NCI-H82 (cell line): ENCODE measurements around the gene RBM47.
A peak's percentile ranks its signal among the peaks of the same experiment; 100 is the strongest.
"Not testable (repeated sequence)": the region's sequence is repeated elsewhere in the genome, so short reads cannot be mapped to it uniquely, and the experiment has no call there.

Experiments used
- DNase-seq: peaks from one replicate; lab custom pipeline; 2025; lab: John Stamatoyannopoulos, UW

The RBM47 gene

DNA sequence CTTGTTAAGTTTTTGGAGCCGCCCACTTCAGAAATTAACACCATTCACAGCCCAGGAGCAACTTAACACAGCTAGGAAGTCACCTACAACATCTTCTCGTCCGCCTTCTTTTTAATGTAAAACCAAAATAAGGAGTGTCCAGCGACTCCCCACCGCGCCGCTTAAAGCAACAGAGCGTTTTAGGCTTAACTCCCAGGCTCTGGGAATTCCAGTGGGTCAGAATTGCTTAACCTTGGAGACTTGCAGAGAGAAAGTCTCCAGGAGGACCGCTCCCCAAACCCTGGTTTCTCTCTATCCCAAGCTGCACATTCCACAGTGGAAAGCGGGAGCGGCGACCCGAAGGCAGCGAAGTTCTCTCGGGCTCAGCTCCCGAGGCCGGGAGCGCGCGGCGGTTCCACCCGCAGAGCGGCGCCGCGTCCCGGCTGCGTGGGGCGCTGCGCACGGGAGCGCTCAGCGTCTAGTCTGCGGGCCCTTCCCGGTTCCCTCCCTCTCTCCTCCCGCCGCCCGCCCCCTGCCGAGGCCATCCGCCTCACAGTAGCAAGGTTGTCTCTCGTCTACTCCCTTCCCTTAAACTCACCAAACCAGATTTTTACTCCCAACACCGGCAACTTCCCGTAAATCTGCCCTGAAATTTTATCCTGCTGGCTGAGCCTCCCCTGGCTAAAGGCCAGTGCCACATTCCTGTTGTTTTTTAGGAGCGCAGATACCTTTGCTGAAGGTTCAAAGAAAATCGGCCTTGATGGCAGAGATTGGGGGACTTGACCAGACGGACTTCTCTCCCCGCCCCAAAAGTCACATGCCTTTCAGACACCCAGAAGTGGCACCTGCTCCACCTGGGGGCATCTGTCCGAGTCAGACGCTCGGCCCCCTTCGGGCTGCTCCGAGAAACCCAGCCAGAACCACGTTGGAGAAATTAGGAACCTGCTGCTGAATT is at the start of gene RBM47:
Gene RBM47, minus strand, starts transcription at position 464 of the 934 bp plus-strand sequence. CDS start 190,971 bp downstream, outside the sequence.
- peak; percentile 60 for DNase-seq

DNA sequence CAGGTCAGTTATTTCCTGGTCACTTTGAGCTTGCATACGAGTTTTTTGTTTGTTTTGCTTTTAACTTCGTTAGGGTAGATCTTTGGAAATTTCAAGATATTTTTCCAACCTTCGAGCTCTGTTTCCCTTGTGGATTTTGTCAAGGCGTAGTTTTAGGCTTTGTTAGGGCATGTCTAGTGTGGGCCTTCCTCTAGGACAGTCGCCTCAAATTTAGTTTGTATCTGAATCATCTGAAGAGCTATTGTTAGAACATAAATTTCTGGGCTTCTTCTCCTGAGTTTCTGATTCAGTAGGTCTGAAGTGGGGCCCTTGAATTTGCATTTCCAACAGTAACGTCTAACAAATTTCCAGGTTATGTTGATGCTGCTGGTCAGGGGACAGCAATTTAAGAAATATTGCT is 48.8 kb upstream of the RBM47 start:
- DNase-seq: no peak

DNA sequence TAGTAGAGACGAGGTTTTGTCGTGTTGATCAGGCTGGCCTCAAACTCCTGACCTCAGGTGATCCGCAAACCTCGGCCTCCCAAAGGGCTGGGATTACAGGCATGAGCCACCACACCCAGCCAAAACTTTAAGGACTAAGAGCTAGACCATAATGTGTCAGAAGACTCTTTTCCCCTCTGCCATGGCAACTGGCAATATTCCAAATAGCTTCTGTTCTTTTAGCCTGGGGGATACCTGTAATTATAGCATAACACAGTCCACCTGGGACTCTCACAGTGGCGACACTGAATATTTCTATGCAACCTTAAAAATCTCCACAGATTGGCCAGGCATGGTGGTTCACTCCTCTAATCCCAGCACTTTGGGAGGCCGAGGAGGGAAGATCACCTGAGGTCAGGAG is 45.5 kb upstream of the RBM47 start:
- peak; percentile 2 for DNase-seq

DNA sequence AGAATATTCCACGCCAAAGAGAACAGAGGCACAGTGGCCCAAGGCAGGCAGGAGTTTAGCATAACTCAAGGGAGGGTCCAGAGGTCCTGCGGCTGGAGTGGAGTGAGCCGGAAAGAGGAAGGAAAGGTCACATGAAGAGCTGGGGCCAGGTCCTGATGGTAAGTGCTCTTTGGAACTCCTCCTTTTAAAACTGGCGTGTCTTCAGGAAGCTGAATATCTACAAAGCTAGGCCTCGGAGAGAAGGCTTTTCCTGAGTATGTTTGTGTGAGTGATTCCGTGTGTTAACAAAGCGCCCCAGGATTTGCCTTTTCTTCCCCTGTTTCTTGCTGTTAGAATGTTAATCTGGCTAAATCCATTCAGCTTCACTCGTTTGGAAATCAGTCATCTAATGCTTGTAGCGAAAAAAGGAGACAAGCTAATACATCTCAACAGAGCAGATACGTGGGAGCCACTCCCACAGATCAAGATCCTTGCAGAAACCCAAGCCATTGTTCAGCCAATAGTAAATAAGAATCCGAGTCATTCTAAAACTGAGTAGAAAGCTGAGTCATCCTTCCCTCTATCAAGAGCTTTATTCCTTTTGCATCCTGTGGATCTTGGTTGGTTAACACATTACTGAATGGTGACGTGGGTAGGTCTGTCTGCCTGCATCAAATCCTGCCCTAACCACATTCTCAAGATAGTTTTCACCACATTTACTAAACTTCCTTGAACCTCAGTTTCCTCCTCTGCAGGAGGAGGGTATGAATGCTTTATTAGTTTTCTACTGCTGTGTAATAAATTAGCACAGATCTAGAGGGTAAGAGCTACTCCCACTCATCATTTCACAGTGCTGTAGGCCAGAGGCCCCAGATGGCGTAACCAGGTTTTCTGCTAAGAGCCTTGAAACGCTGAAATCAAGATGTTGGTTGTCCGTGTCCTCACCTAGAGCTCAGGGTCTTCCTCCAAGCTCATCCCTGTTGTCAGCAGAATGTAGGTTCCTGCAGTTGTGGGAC is 43.2 kb upstream of the RBM47 start:
- peak; percentile 69 for DNase-seq

DNA sequence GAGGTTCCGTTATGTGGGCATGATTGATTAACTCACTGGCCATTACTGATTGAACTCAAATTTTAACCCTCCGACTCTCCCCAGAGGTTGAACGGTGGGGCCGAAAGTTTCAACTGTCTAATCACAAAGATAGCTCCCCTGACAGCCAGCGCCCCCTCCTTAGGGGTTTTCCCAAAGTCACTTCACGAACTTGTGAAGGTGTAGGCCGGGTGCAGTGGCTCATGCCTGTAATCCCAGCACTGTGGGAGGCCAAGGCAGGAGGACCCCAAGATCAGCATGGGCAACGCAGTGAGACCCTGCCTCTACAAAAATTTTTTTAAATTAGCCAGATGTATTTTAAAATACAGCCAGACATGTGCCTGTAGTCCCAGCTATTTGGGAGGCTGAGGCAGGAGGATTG is 39.8 kb upstream of the RBM47 start:
- DNase-seq: no peak

DNA sequence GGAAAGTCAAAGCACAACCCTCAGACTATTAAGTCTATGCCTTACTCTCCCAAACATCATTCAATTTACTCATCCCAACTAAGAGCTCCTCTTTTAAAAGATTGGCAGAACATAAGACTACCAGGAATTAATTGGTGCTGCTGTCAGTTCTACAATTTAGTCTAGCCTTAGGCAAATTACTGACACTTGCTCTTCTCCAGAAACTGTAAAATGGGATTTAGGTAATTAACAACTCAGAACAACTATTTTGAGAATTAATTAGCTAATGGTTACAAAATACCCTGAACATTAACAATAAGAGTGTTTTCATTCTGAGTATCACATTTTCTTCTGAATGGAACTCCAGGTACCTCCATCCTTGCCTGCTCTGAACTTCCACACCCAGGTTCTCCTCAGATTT is 36.2 kb upstream of the RBM47 start:
- DNase-seq: peak; percentile 41

DNA sequence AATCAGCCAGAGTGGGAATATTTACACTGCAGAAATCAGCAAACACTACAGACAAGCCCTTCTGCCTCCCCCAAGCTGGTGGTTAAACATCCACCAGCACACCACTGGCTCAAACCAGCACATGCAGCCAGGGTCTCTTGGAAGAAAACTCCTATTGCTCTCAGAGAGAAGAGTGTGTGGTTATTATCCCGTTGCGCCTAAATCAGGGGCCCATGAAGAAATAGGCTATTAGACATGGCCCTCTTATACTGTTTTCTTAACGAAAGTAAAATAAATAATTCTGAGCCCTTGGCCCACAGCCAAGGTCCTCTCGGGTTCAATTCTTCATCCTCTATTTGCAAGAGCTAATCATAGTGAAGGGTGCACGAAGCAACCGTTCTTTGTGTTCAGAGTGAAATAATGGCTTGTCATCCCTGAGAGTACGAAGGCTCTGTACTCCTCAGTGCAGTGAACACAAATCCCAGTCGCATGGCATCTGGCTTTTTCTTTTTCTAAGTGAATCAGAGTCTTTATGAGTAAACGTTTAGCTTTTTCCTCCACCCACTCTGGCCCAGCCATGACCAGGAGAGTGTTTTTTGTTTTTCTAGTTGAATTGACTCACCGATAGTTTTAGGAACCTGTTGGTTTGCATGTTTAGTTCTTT is 33.4 kb upstream of the RBM47 start:
- peak; percentile 51 for DNase-seq

DNA sequence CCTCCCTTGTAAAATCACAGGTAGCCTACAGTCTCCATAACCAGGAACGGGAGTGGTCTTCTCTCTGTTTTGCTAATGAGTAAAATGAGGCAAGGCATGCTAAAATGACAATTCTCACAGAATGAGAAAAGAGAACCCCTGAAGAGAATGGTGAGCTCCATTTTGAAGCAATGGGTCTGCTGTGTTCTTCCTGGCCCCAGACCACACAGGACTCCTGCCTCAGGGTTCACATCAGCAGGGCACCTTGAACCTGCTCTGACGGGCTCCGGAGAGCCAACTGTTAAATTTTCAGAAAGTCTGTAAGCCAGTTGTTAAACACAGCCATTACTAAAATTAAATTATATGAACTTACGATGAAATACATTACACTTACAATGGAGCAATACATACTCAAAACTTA is 32.1 kb upstream of the RBM47 start:
- DNase-seq: no peak

DNA sequence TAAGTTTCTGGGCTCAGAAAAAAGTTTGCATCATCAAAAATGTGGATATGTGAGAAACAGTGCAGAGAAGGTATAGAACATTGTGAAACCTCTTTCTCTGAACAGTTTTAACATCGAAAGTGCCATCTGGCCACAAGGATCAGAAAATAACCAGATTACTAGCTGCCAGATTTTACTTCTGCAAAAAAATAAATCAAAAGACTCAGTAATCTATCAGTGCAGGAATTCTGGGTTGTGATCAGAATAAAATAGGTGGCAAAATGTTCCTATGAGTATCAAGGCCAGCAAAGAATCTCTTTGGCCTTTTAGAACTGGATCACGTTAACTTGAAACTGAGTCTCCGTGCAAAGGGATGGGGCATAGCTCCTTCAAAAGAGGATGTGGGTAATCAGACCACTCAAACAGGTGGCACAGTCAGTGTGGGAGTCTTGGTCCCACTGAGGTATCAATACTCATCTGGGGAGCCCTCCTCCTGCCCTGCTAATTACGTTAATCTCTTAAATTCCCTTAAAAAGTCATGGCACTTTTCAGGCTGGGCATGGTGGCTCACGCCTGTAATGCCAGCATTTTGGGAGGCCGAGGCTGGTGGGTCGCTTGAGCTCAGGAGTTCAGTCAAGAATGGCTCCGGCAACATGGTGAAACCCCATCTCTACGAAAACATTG is 26.7 kb upstream of the RBM47 start:
- DNase-seq: peak; percentile 72

DNA sequence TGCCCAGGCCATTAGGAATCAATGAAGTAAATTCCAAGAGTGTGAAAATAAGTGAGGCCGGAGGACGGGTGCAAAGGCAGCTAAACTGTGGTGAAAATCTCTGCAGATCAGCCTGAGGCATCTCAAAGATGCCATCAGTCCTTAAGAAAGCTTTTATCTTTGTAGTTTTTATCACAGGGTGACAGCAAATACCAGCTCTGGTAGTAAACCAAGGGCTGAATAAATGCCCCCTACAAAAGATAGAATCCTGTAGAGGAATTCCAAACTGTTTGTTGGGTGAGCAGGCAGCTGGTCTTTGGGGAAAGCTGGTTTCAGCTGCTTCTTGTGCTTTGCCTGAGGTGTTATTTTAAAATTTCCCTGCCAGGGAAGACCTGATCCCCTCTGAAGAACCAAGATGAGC is 21.6 kb upstream of the RBM47 start:
- no peak for DNase-seq

DNA sequence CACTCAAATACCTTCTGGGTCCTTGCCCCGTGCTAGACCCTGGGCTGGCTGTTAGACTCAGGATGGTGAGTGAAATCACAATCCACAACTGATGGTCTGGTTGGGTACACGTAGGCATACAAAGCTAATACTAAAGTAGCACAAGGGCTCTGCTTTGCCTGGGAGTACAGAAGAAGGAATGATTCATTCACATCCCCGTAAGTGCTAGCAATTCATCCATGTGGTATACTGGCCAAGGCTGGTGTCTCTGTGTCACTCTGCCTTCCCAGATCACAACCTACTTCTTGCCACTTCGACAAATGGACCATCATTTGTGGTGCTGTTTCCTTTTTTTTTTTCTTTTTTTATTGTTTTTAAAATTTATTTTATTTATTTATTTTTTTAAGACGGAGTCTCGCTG is 19.7 kb upstream of the RBM47 start:
- no peak for DNase-seq

DNA sequence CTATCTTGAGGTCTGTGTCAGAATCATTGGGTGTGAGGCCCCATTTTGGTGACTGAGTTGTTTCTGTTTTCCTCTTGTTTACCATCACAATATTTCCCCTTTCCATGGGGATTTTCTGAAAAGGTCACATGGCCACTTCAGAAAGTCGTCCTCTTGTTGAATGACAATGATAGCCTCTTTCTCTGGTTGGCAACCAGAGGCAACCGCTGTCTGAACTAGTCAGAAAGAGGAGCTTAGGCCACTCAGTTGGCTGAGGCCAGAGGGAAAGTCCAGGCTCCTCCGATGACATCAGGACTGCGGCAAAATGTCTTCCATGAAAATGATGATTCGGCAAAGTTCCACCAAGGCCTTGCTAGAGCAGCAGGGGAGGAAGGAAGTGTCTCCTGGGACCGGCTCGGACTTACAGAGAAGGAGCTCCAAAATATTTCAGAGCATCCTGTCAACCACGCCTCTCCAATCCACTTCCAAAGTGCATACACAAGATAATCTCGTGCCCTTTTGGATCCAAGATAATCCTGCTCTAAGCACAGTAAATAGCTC is 19.1 kb upstream of the RBM47 start:
- DNase-seq: peak; percentile 93

DNA sequence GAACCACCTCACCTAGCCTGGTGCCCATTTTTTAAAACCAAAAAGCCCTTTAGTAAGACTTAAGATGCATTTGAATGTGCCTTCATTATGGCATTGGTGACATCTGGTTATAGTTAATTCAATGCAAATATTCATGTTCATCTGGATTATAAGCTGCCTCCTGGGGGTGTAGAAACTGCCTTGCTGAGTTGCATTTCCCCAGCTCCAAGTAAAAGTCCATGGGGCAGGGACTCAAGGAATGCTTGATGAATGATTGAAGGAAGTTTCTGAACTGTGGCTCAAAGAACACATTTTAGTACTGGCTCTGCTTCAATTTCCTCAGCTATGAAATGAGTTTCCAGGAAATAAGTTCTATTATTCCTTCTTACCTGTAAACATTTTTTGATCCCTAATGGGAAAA is 18.5 kb upstream of the RBM47 start:
- no peak for DNase-seq

DNA sequence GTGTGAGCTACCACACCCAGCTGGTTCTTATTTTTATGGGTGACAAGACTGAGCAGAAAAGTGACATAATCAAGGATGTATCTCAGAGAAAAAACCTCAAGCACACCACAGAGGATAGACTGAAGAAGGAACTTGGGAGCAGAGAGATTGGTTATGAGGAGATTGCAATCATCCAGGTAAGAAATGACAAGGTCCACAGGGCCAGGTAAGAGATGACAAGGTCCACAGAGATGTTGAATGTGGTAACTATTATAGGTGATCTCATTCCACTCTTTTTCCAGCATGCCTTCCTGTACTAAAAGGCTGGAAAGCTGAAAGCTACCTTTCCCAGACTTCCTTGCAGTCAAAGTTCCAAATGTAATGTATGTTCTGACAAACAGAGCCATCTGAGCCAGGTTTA is 15.9 kb upstream of the RBM47 start:
- no peak for DNase-seq

DNA sequence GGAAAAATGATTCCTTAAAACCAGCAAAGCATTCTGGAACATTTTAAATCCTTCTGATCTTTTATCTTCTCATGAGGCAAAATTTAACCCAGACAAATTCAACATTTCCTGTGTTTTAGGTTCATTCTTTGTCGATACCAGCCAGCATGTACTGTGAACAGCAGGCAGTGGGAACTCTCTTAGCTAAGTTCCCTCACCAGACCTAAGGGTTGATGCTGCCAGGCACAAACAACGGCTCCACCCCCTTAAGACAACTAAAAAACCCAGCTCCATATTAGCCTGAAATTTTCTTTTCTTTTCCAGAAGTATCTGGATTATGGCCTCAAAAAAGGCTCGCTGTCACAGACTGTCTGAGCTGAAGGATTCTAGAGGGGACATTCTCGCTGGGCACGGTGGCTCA is 2.4 kb upstream of the RBM47 start:
- DNase-seq: no peak

DNA sequence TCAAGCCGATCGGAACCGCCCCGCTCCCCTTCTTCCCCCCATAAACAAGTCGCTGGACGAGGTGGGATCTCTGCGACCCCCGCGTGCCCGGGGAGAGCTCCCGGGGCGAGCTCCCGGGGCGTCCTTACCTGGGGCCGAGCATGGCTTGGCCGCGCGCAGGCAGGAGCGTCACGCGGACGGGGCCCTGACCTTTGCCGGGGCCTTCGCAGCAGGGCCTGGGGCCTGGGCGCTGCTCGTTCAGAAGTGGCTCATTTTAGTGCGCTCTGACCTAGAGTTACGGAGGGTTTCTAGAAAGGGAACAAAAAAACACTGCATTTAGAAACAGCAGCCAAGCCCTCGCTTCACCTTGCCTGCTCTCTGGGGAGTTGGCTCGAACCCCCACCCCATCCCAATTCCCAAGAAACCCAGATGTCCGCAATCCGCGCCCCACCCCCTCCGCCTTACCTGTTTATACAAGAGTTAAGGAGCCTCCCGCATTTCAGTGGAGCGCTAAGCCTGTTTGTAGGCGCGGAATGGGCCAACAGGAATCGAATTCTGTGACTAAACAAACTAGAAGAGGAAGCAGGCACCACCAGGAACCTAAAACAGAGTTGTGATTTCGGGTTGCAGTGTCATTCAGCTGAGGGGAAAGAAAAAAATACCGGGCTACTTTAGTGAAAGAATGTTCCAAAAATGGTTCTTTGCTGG is 814 bp upstream of the RBM47 start:
- DNase-seq: peak; percentile 60

DNA sequence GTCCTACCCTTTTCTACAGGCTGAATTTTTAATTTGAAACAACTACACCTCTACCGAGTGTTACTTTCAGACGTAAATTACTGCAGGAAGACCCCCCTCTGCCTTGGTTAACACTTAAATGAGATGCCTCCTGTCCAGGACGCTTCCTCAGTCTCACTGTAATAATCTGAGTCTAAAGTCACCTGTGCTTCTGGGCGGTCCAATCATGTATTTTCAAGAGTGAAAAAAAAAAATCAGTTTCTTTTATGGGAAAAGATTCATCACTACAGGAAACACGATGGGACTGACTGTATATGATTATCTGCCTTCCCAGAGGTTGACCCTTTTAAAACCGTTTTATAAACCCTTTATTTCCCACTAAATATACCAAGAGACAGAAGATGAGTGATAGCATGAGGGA is 776 bp downstream of the RBM47 start:
- peak; percentile 6 for DNase-seq

DNA sequence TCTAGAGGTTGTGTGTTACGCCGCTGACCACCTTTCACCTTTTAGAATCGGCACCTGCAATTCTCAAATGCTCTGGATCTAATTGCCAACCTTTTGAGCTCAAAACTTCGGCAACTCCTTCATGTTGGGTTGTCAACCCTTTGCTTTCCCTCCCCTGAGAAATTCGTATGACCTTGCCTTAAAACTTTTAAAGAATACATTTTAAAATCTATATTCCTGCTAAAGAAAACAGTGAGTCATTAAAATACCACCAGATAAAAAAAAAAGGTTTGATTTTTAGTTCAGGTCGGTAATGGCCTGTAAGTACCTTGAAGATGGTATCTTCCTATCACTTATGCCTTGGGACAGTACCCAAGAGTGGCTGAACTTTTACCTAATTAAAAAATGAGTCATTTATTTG is 1.3 kb downstream of the RBM47 start:
- DNase-seq: not testable (repeated sequence)

DNA sequence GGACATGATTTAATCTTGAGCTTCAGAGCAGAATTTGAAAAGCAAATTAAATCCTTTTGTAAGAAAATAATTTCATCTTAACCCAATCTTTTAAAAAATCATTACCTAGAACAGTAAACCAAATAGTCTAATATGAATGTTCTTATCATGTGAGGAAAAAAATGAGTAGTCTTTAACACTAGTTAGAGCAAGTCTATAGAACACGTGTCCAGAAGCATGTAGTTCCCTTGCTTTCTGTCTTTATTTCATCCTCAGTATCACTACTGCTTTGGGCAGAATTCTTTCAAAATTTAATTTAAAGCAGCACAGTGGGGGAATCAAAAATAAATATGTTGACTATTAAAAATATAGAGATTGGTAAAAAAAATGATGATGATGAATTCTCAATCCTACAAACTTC is 2.1 kb downstream of the RBM47 start:
- no peak for DNase-seq

DNA sequence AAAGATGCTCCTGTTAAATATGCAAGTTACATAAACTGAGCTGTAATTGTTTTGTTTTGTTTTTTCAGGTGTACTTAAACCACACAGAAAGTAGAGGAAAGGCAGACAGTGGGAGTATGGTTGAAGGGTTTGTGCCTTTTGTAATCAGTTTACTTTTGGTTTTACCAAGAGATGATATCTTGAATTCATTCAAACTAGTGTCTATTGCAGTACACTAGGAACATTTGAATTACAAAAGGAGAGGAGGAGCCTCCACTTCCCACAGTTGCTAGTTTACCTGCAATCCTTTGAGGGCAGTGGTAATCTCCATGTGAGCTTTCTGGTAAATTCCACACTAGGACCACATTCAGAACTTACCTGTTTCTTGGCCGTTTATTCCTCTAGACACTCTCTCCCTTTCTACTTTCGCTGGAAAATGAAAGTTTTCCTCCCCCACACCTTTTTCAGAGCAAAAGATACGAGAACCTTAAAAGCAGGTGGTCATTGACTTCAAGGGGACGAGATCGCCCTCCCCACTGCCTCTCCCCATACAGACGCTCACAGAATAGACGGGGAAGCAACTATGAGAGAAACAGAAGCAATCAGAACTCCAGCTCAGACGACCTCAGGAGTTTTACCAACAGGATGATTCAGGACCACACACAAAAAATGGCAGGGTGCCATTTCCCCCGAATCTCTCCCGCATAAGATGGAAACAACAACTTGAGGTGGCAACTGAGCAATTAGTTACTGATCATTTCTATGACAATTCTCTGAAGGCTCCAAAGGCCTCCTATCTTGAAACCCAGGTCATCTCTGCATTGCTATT is 3.3 kb downstream of the RBM47 start:
- DNase-seq: no peak
